ENCODE results near the gene CELF6. TPM values are rescaled to one million over a fixed set of nuclear protein-coding genes. Genes with fewer than 3 reads are reported as not detected.

The CELF6 gene
- total RNA-seq, 1 donor from 2014 or later = not detected

GRCh38 chr15:72344602-72345001 is 24.6 kb upstream of the CELF6 start:
- Histone ChIP-seq H3K9me3 (no peaks in the 10 kb centered on the region), H3K4me1 (no peaks in the 10 kb centered on the region), H3K4me3 (no peak overlapping the region), H3K36me3 (peaks cover 49 to 73% of the 10 kb centered on the region in 2 donors), H3K27me3 (no peaks in the 10 kb centered on the region), H3K27ac (no peak overlapping the region)
- TF ChIP-seq CTCF (IDR thresholded peaks at IDR 0.05) = no peak
- intact Hi-C loops (cut with DNase I) = no loop called here
- no peak for DNase-seq (ENCODE audit: low spot score in 2 of 2)

- Histone ChIP-seq H3K4me3 (no peak overlapping the region), H3K36me3 (peaks cover 29 to 56% of the 10 kb centered on the region in 2 donors), H3K27ac (no peak overlapping the region), H3K4me1 (no peaks in the 10 kb centered on the region), H3K27me3 (no peaks in the 10 kb centered on the region), H3K9me3 (no peaks in the 10 kb centered on the region)
- peak in 1 of 3 experiments; percentile 4 for TF ChIP-seq CTCF (IDR thresholded peaks at IDR 0.05)
- DNase-seq (ENCODE audit: low spot score in 2 of 2) = no peak
- intact Hi-C loops (cut with DNase I) = no loop called here
These were observed 22.4 kb upstream of the CELF6 start for GRCh38 chr15:72342385-72342784.

GRCh38 chr15:72341361-72341760 is 21.4 kb upstream of the CELF6 start:
- intact Hi-C loops (cut with DNase I) = no loop called here

GRCh38 chr15:72340366-72340765 is 20.4 kb upstream of the CELF6 start:
- H3K36me3 ChIP-seq = peaks cover 9 to 36% of the 10 kb centered on the region in 2 donors
- intact Hi-C loops (cut with DNase I) = no loop called here
- H3K27me3 ChIP-seq = no peaks in the 10 kb centered on the region
- no peak overlapping the region for H3K27ac ChIP-seq
- no peaks in the 10 kb centered on the region for H3K9me3 ChIP-seq
- H3K4me3 ChIP-seq = no peak overlapping the region
- H3K4me1 ChIP-seq = no peaks in the 10 kb centered on the region
- no peak for TF ChIP-seq CTCF (IDR thresholded peaks at IDR 0.05)
- no peak for DNase-seq (ENCODE audit: low spot score in 2 of 2)

More at GRCh38 chr15:72341361-72341760, 21.4 kb upstream of the CELF6 start:
- H3K4me1 ChIP-seq = no peaks in the 10 kb centered on the region
- H3K9me3 ChIP-seq = no peaks in the 10 kb centered on the region
- H3K36me3 ChIP-seq = peaks cover 19 to 46% of the 10 kb centered on the region in 2 donors
- H3K27ac ChIP-seq = no peak overlapping the region
- no peak for DNase-seq (ENCODE audit: low spot score in 2 of 2)
- H3K27me3 ChIP-seq = no peaks in the 10 kb centered on the region
- H3K4me3 ChIP-seq = no peak overlapping the region
- TF ChIP-seq CTCF (IDR thresholded peaks at IDR 0.05) = no peak

GRCh38 chr15:72339777-72340177 is 19.8 kb upstream of the CELF6 start:
- peaks cover 5 to 30% of the 10 kb centered on the region in 2 donors for H3K36me3 ChIP-seq
- intact Hi-C loops (cut with DNase I) = no loop called here
- no peak overlapping the region for H3K27ac ChIP-seq
- no peaks in the 10 kb centered on the region for H3K27me3 ChIP-seq
- no peak overlapping the region for H3K4me3 ChIP-seq
- no peaks in the 10 kb centered on the region for H3K4me1 ChIP-seq
- H3K9me3 ChIP-seq = no peaks in the 10 kb centered on the region
- TF ChIP-seq CTCF (IDR thresholded peaks at IDR 0.05) = no peak
- DNase-seq (ENCODE audit: low spot score in 2 of 2) = no peak
